ENCODE data around the gene ATF7IP.

ATF7IP gene

GRCh38 chr12:14422516-14423230 is 57.2 kb downstream of the ATF7IP start:
- no peak for DNase-seq

- DNase-seq = no peak
Measured at GRCh38 chr12:14424545-14424944, 59.1 kb downstream of the ATF7IP start.

- no peak for DNase-seq
Measured at GRCh38 chr12:14426792-14427191, 61.3 kb downstream of the ATF7IP start.

GRCh38 chr12:14427929-14428328 is 62.4 kb downstream of the ATF7IP start:
- DNase-seq = no peak

- DNase-seq = no peak
Measured at GRCh38 chr12:14430394-14430986, 65.0 kb downstream of the ATF7IP start.

GRCh38 chr12:14431975-14432374 is 66.5 kb downstream of the ATF7IP start:
- DNase-seq = no peak

GRCh38 chr12:14435627-14436026 is 70.1 kb downstream of the ATF7IP start:
- DNase-seq = no peak

GRCh38 chr12:14442221-14442881 is 76.9 kb downstream of the ATF7IP start:
- DNase-seq = no peak

GRCh38 chr12:14443531-14443930 is 78.0 kb downstream of the ATF7IP start:
- no peak for DNase-seq

GRCh38 chr12:14450479-14450878 is 85.0 kb downstream of the ATF7IP start:
- no peak for DNase-seq

GRCh38 chr12:14452336-14452735 is 86.9 kb downstream of the ATF7IP start:
- DNase-seq = no peak

- DNase-seq = no peak
Measured at GRCh38 chr12:14452865-14453264, 87.4 kb downstream of the ATF7IP start.

- DNase-seq = no peak
Measured at GRCh38 chr12:14454098-14454907, 88.8 kb downstream of the ATF7IP start.

GRCh38 chr12:14460212-14460841 is 94.8 kb downstream of the ATF7IP start:
- DNase-seq = no peak

GRCh38 chr12:14471497-14471896 is 106.0 kb downstream of the ATF7IP start:
- DNase-seq = no peak

- DNase-seq = no peak
Measured at GRCh38 chr12:14473707-14474287, 108.3 kb downstream of the ATF7IP start.

- no peak for DNase-seq
Measured at GRCh38 chr12:14479004-14479403, 113.5 kb downstream of the ATF7IP start.

GRCh38 chr12:14481201-14481600 is 115.7 kb downstream of the ATF7IP start:
- DNase-seq = no peak

GRCh38 chr12:14482361-14482760 is 116.9 kb downstream of the ATF7IP start:
- DNase-seq = no peak

- DNase-seq = no peak
Measured at GRCh38 chr12:14482886-14483285, 117.4 kb downstream of the ATF7IP start.

- no peak for DNase-seq
Measured at GRCh38 chr12:14495326-14495725, 129.8 kb downstream of the ATF7IP start.
